HG03575 (cell line): ENCODE results near the gene HSPB2.
"Not testable (repeated sequence)": the region's sequence is repeated elsewhere in the genome, so short reads cannot be mapped to it uniquely, and the experiment has no call there.

ENCODE experiments used
- ATAC-seq: cut with Tn5 transposase; IDR thresholded peaks from one replicate; pipeline ENCODE4 v1.9.1; 2021; ENCODE audit not compliant: unreplicated experiment, insufficient number of reproducible peaks, low FRiP score; ENCODE audit errors: extremely low read depth

The HSPB2 gene

GRCh38 chr11:111911563-111912401 lies 752 bp upstream of the HSPB2 start, which contains the start of gene CRYAB:
CRYAB (minus strand) TSS chr11:111911770; CDS start chr11:111911724, 46 bp downstream.
- ATAC-seq: no peak

GRCh38 chr11:111913031-111913861 lies 712 bp downstream of the HSPB2 start:
- ATAC-seq: no peak

GRCh38 chr11:111913997-111914396 lies 1.5 kb downstream of the HSPB2 start:
- ATAC-seq: no peak

GRCh38 chr11:111916768-111917167 lies 4.2 kb downstream of the HSPB2 start:
- ATAC-seq: no peak

GRCh38 chr11:111917312-111917711 lies 4.8 kb downstream of the HSPB2 start:
- no peak for ATAC-seq

- ATAC-seq: no peak
Measured at GRCh38 chr11:111917788-111918187, 5.3 kb downstream of the HSPB2 start.

GRCh38 chr11:111918390-111919256 lies 6.1 kb downstream of the HSPB2 start, which contains the start of gene C11orf52:
C11orf52 (plus strand) TSS chr11:111918913; CDS start chr11:111918973, 60 bp downstream.
- no peak for ATAC-seq

GRCh38 chr11:111920908-111921307 lies 8.4 kb downstream of the HSPB2 start:
- no peak for ATAC-seq

- ATAC-seq: no peak
Measured at GRCh38 chr11:111921541-111922230, 9.2 kb downstream of the HSPB2 start.

GRCh38 chr11:111922803-111923202 lies 10.3 kb downstream of the HSPB2 start:
- ATAC-seq: no peak

GRCh38 chr11:111923351-111923788 lies 10.8 kb downstream of the HSPB2 start:
- no peak for ATAC-seq

- no peak for ATAC-seq
Measured at GRCh38 chr11:111923951-111924350, 11.4 kb downstream of the HSPB2 start.

GRCh38 chr11:111925953-111926352 lies 13.4 kb downstream of the HSPB2 start:
- ATAC-seq: no peak

- peak; percentile 50 for ATAC-seq
Measured at GRCh38 chr11:111926505-111927391, 14.2 kb downstream of the HSPB2 start.

GRCh38 chr11:111930472-111930871 lies 17.9 kb downstream of the HSPB2 start:
- no peak for ATAC-seq

GRCh38 chr11:111932611-111932950 lies 20.0 kb downstream of the HSPB2 start:
- no peak for ATAC-seq

GRCh38 chr11:111933176-111933575 lies 20.6 kb downstream of the HSPB2 start:
- not testable (repeated sequence) for ATAC-seq

GRCh38 chr11:111933872-111934271 lies 21.3 kb downstream of the HSPB2 start:
- ATAC-seq: no peak
